Hepatocyte (in vitro differentiated cells): ENCODE measurements around the gene MAN2A1. TPM values are rescaled to one million over a fixed set of nuclear protein-coding genes. Genes with fewer than 3 reads are reported as not detected.

Source experiments
- DNase-seq: peaks from one replicate; pipeline ENCODE4 v3.0.0-alpha.2; 2016; ENCODE audit warnings: low spot score
- H2AFZ ChIP-seq: fragments of 200-600 bp; sonication (generic); 2 replicates; pipeline ENCODE4 v1.6.0; 2016; ENCODE audit warnings: antibody characterized with exemption, mild to moderate bottlenecking
- H3K27ac ChIP-seq: fragments of 200-600 bp; sonication (generic); 2 replicates; pipeline ENCODE4 v1.5.1; 2016; ENCODE audit warnings: mild to moderate bottlenecking
- H3K27me3 ChIP-seq: fragments of 200-600 bp; sonication (generic); 2 replicates; pipeline ENCODE4 v1.6.1; 2016
- H3K36me3 ChIP-seq: fragments of 200-600 bp; sonication (generic); replicated peaks from 2 replicates; pipeline ENCODE4 v1.5.1; 2016; ENCODE audit warnings: low read depth; ENCODE audit not compliant: insufficient read depth
- H3K4me1 ChIP-seq: fragments of 200-600 bp; sonication (generic); 2 replicates; pipeline ENCODE4 v1.5.1; 2016; ENCODE audit warnings: mild to moderate bottlenecking, moderate library complexity; ENCODE audit not compliant: insufficient read depth
- H3K4me2 ChIP-seq: fragments of 200-600 bp; sonication (generic); 2 replicates; pipeline ENCODE4 v1.6.0; 2016
- H3K4me3 ChIP-seq: fragments of 200-600 bp; sonication (generic); 2 replicates; pipeline ENCODE4 v1.5.1; 2016; ENCODE audit warnings: mild to moderate bottlenecking
- H3K79me2 ChIP-seq: fragments of 200-600 bp; sonication (generic); 2 replicates; pipeline ENCODE4 v1.6.0; 2017; ENCODE audit warnings: mild to moderate bottlenecking
- H3K9me2 ChIP-seq: fragments of 200-600 bp; sonication (generic); replicated peaks from 2 replicates; pipeline ENCODE4 v1.6.0; 2017; ENCODE audit warnings: mild to moderate bottlenecking; ENCODE audit not compliant: insufficient read depth
- H3K9me3 ChIP-seq: fragments of 200-600 bp; sonication (generic); 2 replicates; pipeline ENCODE4 v1.5.1; 2016; ENCODE audit warnings: low read depth, mild to moderate bottlenecking
- H4K20me1 ChIP-seq: fragments of 200-600 bp; sonication (generic); 2 replicates; pipeline ENCODE4 v1.6.0; 2016; ENCODE audit warnings: mild to moderate bottlenecking; ENCODE audit not compliant: insufficient read depth, poor library complexity, severe bottlenecking
- EZH2 ChIP-seq: fragments of 200-600 bp; sonication (generic); IDR thresholded peaks from 2 replicates; pipeline ENCODE4 v1.6.1; 2016; ENCODE audit warnings: antibody characterized with exemption, mild to moderate bottlenecking, borderline replicate concordance
- EZH2phosphoT487 ChIP-seq: fragments of 200-600 bp; sonication (generic); IDR thresholded peaks from one replicate; pipeline ENCODE4 v1.6.1; 2018; ENCODE audit warnings: antibody characterized with exemption, mild to moderate bottlenecking, low read depth, moderate library complexity; ENCODE audit not compliant: unreplicated experiment, severe bottlenecking
- WGBS: methylation state at CpG from one replicate; pipeline ENCODE4 v1.1.6; 2016; ENCODE audit warnings: low lambda C conversion rate; ENCODE audit errors: missing lambda C conversion rate; 5-methylcytosine and 5-hydroxymethylcytosine counted together
- polyA plus RNA-seq: library from polyadenylated mRNA; unstranded; fragments of >200 nt; fragmentation: Nextera tagmentation; extraction: Ambion mirVana; gene quantifications from 2 replicates; pipeline ENCODE4 v1.2.1, GENCODE V29; 2016
- total RNA-seq: library from RNA; depleted of rRNA; stranded (reverse); fragments of >200 nt; gene quantifications from 2 replicates; pipeline ENCODE4 v1.2.3, GENCODE V29; 2014
- TF ChIP-seq, protein P1 (sequence below): fragments of 200-600 bp; sonication (generic); IDR thresholded peaks from 2 replicates; pipeline ENCODE4 v1.5.1; 2016; ENCODE audit warnings: antibody characterized with exemption, mild to moderate bottlenecking; ENCODE audit not compliant: poor library complexity

The MAN2A1 gene
- total and polyA plus RNA-seq, 2 experiments from 2014 or later = 31.5 to 150 TPM

DNA sequence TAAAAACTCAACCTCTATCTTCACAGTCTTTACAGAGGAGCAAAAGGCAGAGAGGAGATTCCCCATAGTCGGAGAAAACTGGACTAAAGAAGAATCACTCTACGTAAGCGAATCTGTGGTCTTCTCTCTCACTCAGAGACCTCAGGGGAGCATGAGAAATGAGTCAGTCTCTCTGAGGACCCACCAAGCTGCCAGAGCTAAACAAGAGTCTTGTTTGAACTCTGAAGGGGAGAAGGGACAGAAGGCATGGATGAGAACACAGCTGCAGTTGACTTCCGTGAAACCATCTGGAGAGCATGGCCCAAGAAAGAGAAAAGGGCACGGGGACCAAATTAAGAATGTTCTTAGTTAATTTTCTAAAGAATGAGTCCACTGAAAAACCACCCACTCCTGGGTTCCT lies 12.8 kb upstream of the MAN2A1 start:
- Histone ChIP-seq H3K4me2 (no peak overlapping the region), H3K9me3 (no peaks in the 10 kb centered on the region), H4K20me1 (no peaks in the 10 kb centered on the region), H3K4me1 (no peaks in the 10 kb centered on the region), H3K27ac (no peak overlapping the region), H2AFZ (no peak overlapping the region), H3K79me2 (no peaks in the 10 kb centered on the region), H3K4me3 (no peak overlapping the region), H3K9me2 (no peaks in the 10 kb centered on the region), H3K36me3 (no peaks in the 10 kb centered on the region), H3K27me3 (peaks cover 4% of the 10 kb centered on the region)
- 98% methylated on average over 5 of the region's 5 CpGs for WGBS
- no peak for DNase-seq
- TF ChIP-seq, protein P1, sequence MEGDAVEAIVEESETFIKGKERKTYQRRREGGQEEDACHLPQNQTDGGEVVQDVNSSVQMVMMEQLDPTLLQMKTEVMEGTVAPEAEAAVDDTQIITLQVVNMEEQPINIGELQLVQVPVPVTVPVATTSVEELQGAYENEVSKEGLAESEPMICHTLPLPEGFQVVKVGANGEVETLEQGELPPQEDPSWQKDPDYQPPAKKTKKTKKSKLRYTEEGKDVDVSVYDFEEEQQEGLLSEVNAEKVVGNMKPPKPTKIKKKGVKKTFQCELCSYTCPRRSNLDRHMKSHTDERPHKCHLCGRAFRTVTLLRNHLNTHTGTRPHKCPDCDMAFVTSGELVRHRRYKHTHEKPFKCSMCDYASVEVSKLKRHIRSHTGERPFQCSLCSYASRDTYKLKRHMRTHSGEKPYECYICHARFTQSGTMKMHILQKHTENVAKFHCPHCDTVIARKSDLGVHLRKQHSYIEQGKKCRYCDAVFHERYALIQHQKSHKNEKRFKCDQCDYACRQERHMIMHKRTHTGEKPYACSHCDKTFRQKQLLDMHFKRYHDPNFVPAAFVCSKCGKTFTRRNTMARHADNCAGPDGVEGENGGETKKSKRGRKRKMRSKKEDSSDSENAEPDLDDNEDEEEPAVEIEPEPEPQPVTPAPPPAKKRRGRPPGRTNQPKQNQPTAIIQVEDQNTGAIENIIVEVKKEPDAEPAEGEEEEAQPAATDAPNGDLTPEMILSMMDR = no peak
- TF ChIP-seq EZH2phosphoT487 (no peak), EZH2 (no peak)

GRCh38 chr5:109678447-109678846 lies 11.3 kb upstream of the MAN2A1 start:
- H2AFZ ChIP-seq = no peak overlapping the region
- 92% methylated on average over 3 of the region's 3 CpGs for WGBS

DNA sequence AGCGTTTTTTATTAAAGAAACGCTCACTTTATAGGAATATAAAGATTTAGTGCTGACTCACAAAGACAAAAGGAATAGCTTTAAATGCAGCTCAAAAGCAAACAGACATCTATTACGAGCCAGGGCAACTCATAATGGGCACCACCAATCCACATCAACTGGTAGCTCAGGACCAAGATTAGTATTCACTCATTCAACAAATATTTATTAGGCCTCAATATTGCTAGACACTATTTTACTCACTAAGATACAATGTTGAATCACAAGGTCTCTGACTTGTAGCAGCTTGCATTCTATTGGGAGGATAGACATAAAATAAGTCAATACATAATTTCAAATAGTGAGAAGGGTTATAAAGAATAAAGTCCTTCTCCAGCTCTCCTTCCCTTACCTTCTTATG lies 8.0 kb upstream of the MAN2A1 start:
- peaks cover under 1% of the 10 kb centered on the region for H3K27me3 ChIP-seq
- H4K20me1 ChIP-seq = no peaks in the 10 kb centered on the region
- whole genome bisulfite sequencing = 90% methylated on average over 3 of the region's 3 CpGs
- no peaks in the 10 kb centered on the region for H3K79me2 ChIP-seq
- H3K9me2 ChIP-seq = no peaks in the 10 kb centered on the region
- H3K4me1 ChIP-seq = no peaks in the 10 kb centered on the region
- DNase-seq = no peak
- H3K4me2 ChIP-seq = no peak overlapping the region
- no peak overlapping the region for H2AFZ ChIP-seq
- H3K9me3 ChIP-seq = no peaks in the 10 kb centered on the region
- no peak overlapping the region for H3K27ac ChIP-seq
- H3K36me3 ChIP-seq = no peaks in the 10 kb centered on the region
- TF ChIP-seq EZH2 (no peak), EZH2phosphoT487 (no peak)
- TF ChIP-seq, protein P1 = no peak
- no peak overlapping the region for H3K4me3 ChIP-seq

More at GRCh38 chr5:109678447-109678846, 11.3 kb upstream of the MAN2A1 start:
- Histone ChIP-seq H3K4me1 (no peaks in the 10 kb centered on the region), H3K36me3 (no peaks in the 10 kb centered on the region), H3K9me2 (no peaks in the 10 kb centered on the region), H3K79me2 (no peaks in the 10 kb centered on the region), H3K4me2 (no peak overlapping the region), H3K4me3 (no peak overlapping the region), H4K20me1 (no peaks in the 10 kb centered on the region), H3K27me3 (peaks cover 4% of the 10 kb centered on the region), H3K9me3 (no peaks in the 10 kb centered on the region), H3K27ac (no peak overlapping the region)
- TF ChIP-seq, protein P1 = no peak
- TF ChIP-seq EZH2phosphoT487 = no peak
- TF ChIP-seq EZH2 = no peak
- no peak for DNase-seq

DNA sequence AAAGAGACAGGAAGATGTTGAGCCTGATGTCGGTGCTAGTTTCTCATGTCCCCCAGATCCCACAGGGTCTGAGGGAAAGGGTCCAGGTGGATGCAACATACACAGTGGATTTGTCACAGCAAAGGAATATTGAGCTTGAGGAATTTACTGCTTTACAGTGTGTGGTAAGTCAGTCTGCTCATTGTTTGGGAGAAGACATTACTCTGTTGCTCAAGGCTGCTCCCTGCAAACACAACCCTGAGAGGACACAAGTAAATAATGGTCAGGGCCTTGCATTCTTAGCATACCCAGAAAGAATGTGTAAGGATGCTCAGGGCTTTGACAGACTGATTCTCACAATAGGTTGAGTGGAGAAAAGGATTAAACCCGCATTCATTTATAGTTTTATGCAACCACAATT lies 7.3 kb upstream of the MAN2A1 start:
- Histone ChIP-seq H3K4me2 (no peak overlapping the region), H3K27me3 (no peaks in the 10 kb centered on the region), H3K79me2 (no peaks in the 10 kb centered on the region), H3K9me3 (no peaks in the 10 kb centered on the region), H3K27ac (no peak overlapping the region), H3K9me2 (no peaks in the 10 kb centered on the region), H3K36me3 (no peaks in the 10 kb centered on the region), H4K20me1 (no peaks in the 10 kb centered on the region), H3K4me1 (no peaks in the 10 kb centered on the region), H2AFZ (no peak overlapping the region), H3K4me3 (no peak overlapping the region)
- DNase-seq = no peak
- TF ChIP-seq, protein P1 = no peak
- TF ChIP-seq EZH2phosphoT487 (no peak), EZH2 (no peak)
- whole genome bisulfite sequencing = 85% methylated on average over 2 of the region's 2 CpGs
